ENCODE measurements around the gene SPDYE9.
"Not testable (repeated sequence)": the region's sequence is repeated elsewhere in the genome, so short reads cannot be mapped to it uniquely, and the experiment has no call there.

DNA sequence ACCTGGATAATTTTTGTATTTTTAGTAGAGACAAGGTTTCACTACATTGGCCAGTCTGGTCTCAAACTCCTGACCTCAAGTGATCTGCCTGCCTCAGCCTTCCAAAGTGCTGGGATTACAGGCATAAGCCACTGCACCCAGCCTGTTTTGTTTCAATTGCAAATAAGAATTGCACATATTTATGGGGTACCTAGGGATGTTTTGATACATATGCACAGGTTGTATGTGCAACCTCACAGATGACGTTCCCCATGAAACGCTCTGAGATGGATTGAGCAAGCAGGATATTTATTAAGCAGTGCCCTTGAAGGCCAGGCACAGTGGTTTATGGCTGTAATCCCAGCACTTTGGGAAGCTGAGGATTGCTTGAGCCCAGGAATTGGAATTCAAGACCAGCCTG is 44.8 kb upstream of the SPDYE9 start:
- TF ChIP-seq CTCF (IDR thresholded peaks at IDR 0.05; ENCODE audit: insufficient read depth, low read depth, low read length); EZH2 (IDR thresholded peaks at IDR 0.05; ENCODE audit: insufficient read depth, low read length): not testable (repeated sequence)
